Progenitor cell of endocrine pancreas (in vitro differentiated cells): ENCODE results near the gene RIC8B. TPM values are rescaled to one million over a fixed set of nuclear protein-coding genes. Genes with fewer than 3 reads are reported as not detected.

Experiments
- DNase-seq: peaks from one replicate; pipeline ENCODE4 v3.0.0; 2021; ENCODE audit warnings: low spot score; ENCODE audit not compliant: unreplicated experiment
- H3K27ac Mint-ChIP-seq: 2 replicates; pipeline ENCODE4 v1.8.0; 2021; ENCODE audit warnings: mild to moderate bottlenecking, moderate library complexity, mixed read lengths
- H3K27me3 Mint-ChIP-seq: 2 replicates; pipeline ENCODE4 v1.8.0; 2021; ENCODE audit warnings: mixed read lengths
- H3K36me3 Mint-ChIP-seq: 2 replicates; pipeline ENCODE4 v1.8.0; 2022; ENCODE audit warnings: mixed read lengths; ENCODE audit not compliant: insufficient read depth
- H3K4me1 Mint-ChIP-seq: 2 replicates; pipeline ENCODE4 v1.8.0; 2021; ENCODE audit warnings: low read depth, mixed read lengths
- H3K4me3 Mint-ChIP-seq: 2 replicates; pipeline ENCODE4 v1.8.0; 2021; ENCODE audit warnings: low read depth, mild to moderate bottlenecking, moderate library complexity, mixed read lengths
- H3K9me3 Mint-ChIP-seq: 2 replicates; pipeline ENCODE4 v1.8.0; 2021; ENCODE audit warnings: low read depth, mixed read lengths
- CTCF ChIP-seq: fragments of 200-600 bp; sonication (generic); IDR thresholded peaks from one replicate; pipeline ENCODE4 v1.5.0; 2021; ENCODE audit warnings: antibody characterized with exemption, mild to moderate bottlenecking; ENCODE audit not compliant: unreplicated experiment
- total RNA-seq: library from RNA; stranded (reverse); gene quantifications from 2 replicates; pipeline ENCODE4 v1.2.1, GENCODE V29; 2021

Gene RIC8B
- total RNA-seq, 1 donor from 2014 or later = 24.7 TPM

GRCh38 chr12:106801830-106802533 lies 27.5 kb downstream of the RIC8B start:
- TF ChIP-seq CTCF = no peak
- no peaks in the 10 kb centered on the region for H3K4me1 Mint-ChIP-seq
- H3K36me3 Mint-ChIP-seq = peaks cover 12% of the 10 kb centered on the region
- H3K9me3 Mint-ChIP-seq = no peaks in the 10 kb centered on the region
- no peak for DNase-seq
- H3K27ac Mint-ChIP-seq = no peak overlapping the region
- H3K4me3 Mint-ChIP-seq = no peak overlapping the region
- H3K27me3 Mint-ChIP-seq = no peaks in the 10 kb centered on the region

GRCh38 chr12:106804668-106805067 lies 30.2 kb downstream of the RIC8B start:
- no peaks in the 10 kb centered on the region for H3K27me3 Mint-ChIP-seq
- no peaks in the 10 kb centered on the region for H3K9me3 Mint-ChIP-seq
- no peak for TF ChIP-seq CTCF
- peaks cover 10% of the 10 kb centered on the region for H3K36me3 Mint-ChIP-seq
- peak overlapping the region; percentile 15 for H3K27ac Mint-ChIP-seq
- no peak for DNase-seq
- no peaks in the 10 kb centered on the region for H3K4me1 Mint-ChIP-seq
- no peak overlapping the region for H3K4me3 Mint-ChIP-seq

- H3K9me3 Mint-ChIP-seq = peaks cover 4% of the 10 kb centered on the region
- H3K4me1 Mint-ChIP-seq = peaks cover 2% of the 10 kb centered on the region
- DNase-seq = no peak
- no peak overlapping the region for H3K27ac Mint-ChIP-seq
- no peak for TF ChIP-seq CTCF
- peaks cover 13% of the 10 kb centered on the region for H3K36me3 Mint-ChIP-seq
- no peaks in the 10 kb centered on the region for H3K27me3 Mint-ChIP-seq
- H3K4me3 Mint-ChIP-seq = no peak overlapping the region
These were observed 40.2 kb downstream of the RIC8B start for GRCh38 chr12:106814714-106815113.

GRCh38 chr12:106815741-106816140 lies 41.3 kb downstream of the RIC8B start:
- no peaks in the 10 kb centered on the region for H3K27me3 Mint-ChIP-seq
- peaks cover 13% of the 10 kb centered on the region for H3K36me3 Mint-ChIP-seq
- no peak overlapping the region for H3K4me3 Mint-ChIP-seq
- H3K27ac Mint-ChIP-seq = no peak overlapping the region
- TF ChIP-seq CTCF = no peak
- H3K9me3 Mint-ChIP-seq = peaks cover 4% of the 10 kb centered on the region
- no peaks in the 10 kb centered on the region for H3K4me1 Mint-ChIP-seq
- DNase-seq = no peak

- no peak for TF ChIP-seq CTCF
- Mint-ChIP-seq H3K9me3 (peaks cover 4% of the 10 kb centered on the region), H3K4me3 (no peak overlapping the region), H3K27me3 (no peaks in the 10 kb centered on the region), H3K4me1 (no peaks in the 10 kb centered on the region), H3K27ac (no peak overlapping the region), H3K36me3 (peaks cover 13% of the 10 kb centered on the region)
- DNase-seq = no peak
These were observed 41.7 kb downstream of the RIC8B start for GRCh38 chr12:106816231-106816630.
